ENCODE measurements around the gene CD84. TPM values are rescaled to one million over a fixed set of nuclear protein-coding genes. Genes with fewer than 3 reads are reported as not detected.
A peak's percentile ranks its signal among the peaks of the same experiment; 100 is the strongest.
"Not testable (repeated sequence)": the region's sequence is repeated elsewhere in the genome, so short reads cannot be mapped to it uniquely, and the experiment has no call there.

The CD84 gene, protein sequence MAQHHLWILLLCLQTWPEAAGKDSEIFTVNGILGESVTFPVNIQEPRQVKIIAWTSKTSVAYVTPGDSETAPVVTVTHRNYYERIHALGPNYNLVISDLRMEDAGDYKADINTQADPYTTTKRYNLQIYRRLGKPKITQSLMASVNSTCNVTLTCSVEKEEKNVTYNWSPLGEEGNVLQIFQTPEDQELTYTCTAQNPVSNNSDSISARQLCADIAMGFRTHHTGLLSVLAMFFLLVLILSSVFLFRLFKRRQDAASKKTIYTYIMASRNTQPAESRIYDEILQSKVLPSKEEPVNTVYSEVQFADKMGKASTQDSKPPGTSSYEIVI
- total RNA-seq (10 to 100 TPM; 81.5 to 83.4 TPM), polyA plus RNA-seq (10 to 100 TPM; 17.5 to 19.0 (median 18.1) TPM), total RNA-seq (44.3 to 86.4 (median 69.7) reads per million in 6 experiments)

DNA sequence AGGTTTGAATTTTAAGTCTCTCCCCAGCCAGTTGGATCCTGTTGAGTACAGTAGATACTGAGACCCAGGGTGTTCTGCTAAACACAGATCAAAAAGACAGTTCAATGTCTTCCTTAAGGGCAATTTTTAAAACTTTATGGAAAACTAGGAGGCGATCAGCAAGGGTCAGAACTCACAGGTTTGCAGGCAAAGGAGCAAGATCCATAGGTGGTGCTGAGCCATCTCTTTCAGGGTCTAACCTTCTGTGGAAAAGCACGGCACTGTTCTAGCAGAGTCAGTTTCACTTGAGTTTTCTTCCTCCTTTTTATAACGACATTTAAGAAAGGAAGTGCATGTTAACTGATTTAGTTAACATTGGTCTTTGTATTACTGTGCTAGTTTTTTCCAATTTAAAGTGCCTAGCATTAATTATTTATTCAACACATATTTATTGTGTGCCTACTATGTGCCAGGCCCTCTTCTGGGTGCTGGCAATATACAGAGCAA lies at the start of gene CD84:
Gene CD84 (minus strand): TSS at position 281 of the 486 bp plus-strand sequence. CDS start 59 bp downstream, at position 222.
- Mint-ChIP-seq H3K27ac (peak within 1 kb of the TSS; percentile 88 to 100 (median 96)), H3K4me1 (peaks cover 39 to 83% (median 79%) of the 10 kb centered on the region in 4 donors), H3K27me3 (no peaks in the 10 kb centered on the region), H3K9me3 (peaks cover 0 to 6% (median 0%) of the 10 kb centered on the region in 9 donors), H3K36me3 (peaks cover 0 to 5% (median 0%) of the 10 kb centered on the region in 3 donors), H3K4me3 (peak within 1 kb of the TSS; percentile 89 to 95 (median 93))
- POLR2A ChIA-PET: interaction anchor here (0.7 to 4.9 kb wide), 9 partner anchors 9 to 31 kb away, joined by 3 to 48 read pairs (median 8); no protein-coding TSS in a partner anchor
- peak in 3 of 10 donors; percentile 11 to 50 (median 38) for DNase-seq
- ATAC-seq: peak; percentile 47 to 63

DNA sequence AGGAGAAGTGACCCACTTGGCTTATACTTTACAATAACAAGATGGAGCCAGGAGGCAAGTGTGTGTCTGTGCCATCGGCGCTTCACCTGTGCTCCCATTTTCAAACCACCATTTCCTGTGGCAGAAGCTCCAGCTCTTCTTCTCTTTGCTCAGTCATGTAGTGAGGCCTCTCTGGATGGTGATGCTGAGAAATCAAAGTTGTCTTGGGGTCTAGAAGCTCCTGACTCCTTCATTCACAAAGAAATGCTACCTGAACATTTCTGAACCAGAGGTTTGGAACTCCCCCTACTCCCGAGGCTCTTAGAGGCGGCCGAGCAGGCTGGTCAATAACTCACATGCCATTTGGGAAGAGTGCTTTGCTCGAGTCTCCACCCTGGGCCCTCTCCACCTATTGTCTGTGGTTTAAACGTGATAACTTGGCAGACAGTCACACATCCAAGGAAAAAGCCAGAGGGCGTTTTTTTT lies 49.5 kb upstream of the CD84 start:
- Mint-ChIP-seq H3K27me3 (no peaks in the 10 kb centered on the region), H3K9me3 (peaks cover 0 to 28% (median 0%) of the 10 kb centered on the region in 9 donors), H3K27ac (peak overlapping the region; percentile 94 to 100 (median 99)), H3K4me3 (peak overlapping the region; percentile 72 to 90 (median 84)), H3K36me3 (peaks cover 0 to 3% (median under 1%) of the 10 kb centered on the region in 3 donors), H3K4me1 (peaks cover 56 to 100% (median 95%) of the 10 kb centered on the region in 4 donors)
- peak; percentile 48 to 53 for ATAC-seq
- POLR2A ChIA-PET: interaction anchor here (0.7 to 5.9 kb wide), 17 partner anchors 8 to 145 kb away, joined by 3 to 39 read pairs (median 4); partner anchors contain the start of genes CD48 and SLAMF1
- DNase-seq: peak in 6 of 10 donors; percentile 19 to 71 (median 53)

DNA sequence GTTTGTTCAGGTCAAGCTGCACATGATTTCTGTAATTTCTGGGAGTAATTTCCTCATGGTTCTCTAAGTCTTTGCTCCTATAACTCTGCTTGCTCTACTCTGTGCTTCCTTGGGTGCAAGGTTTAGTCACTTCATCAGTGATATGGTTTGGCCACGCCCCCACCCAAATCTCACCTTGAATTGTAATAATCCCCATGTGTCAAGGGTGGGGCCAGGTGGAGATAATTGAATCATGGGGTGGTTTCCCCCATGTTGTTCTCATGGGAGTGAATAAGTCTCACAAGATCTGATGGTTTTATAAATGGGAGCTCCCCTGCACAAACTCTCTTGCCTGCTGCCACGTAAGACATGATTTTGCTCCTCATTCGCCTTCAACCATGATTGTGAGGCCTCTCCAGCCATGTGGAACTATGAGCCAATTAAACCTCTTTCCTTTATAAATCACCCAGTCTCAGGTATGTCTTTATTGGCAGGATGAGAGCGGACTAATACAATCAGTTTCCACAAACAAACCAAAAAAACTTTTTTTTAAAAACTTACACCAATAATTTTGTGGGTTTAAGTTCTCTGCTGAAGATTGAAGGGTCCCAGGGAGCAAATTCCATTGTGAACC lies 48.5 kb upstream of the CD84 start:
- not testable (repeated sequence) for H3K27me3 Mint-ChIP-seq, H3K36me3 Mint-ChIP-seq, DNase-seq, ATAC-seq
- Mint-ChIP-seq H3K4me3 (peak overlapping the region in 7 of 10 donors; percentile 44 to 82 (median 59)), H3K9me3 (peaks cover 0 to 28% (median 0%) of the 10 kb centered on the region in 9 donors), H3K4me1 (peaks cover 55 to 100% (median 95%) of the 10 kb centered on the region in 4 donors), H3K27ac (peak overlapping the region; percentile 88 to 100 (median 98))
- POLR2A ChIA-PET: interaction anchor here (1.1 to 5.9 kb wide), 7 partner anchors 9 to 51 kb away, joined by 3 to 39 read pairs (median 5); partner anchors contain the start of gene SLAMF1

DNA sequence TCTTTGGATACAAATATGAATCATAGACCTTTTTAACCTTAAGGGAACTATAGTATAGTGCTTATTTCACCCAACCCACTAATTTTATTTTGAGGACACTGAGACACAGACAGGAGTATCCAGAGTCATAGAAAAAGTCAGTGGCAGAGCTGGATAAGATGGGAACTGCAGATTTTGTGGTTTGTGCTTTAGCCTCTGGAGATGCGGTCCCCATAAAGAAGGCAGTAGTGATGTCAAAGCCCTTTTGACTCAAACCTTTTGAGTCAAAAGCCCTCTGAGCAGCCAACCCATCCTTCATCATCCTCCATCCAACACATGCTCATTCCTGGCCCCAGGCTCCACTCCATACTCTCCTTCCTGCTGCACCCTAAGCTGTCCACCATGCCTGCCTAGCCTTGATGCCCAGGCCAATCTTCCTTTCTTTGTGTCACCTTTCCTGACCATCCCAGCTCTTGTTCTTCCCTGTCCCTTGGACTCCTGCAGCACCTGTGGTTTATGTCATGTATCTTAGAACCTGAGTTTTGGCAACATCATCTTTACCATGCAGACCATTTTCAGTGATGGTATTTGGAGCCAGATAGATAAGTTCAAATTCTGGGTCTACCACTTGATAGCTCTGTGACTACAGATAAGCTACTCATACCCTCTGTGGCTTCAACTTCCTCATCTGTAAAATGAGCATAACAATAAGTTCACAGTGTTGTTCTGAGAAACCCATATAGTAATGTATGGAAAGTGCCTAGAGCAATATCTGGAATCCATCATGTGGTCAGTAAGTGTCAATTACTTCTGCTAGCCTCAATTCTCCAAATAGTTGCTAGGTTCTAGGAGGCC lies 47.4 kb upstream of the CD84 start:
- no peak for ATAC-seq
- POLR2A ChIA-PET: interaction anchor here (1.1 to 5.9 kb wide), 4 partner anchors 8 to 86 kb away, joined by 3 to 39 read pairs (median 6); partner anchors contain the start of gene SLAMF1
- Mint-ChIP-seq H3K27ac (peak overlapping the region; percentile 31 to 100 (median 90)), H3K4me1 (peaks cover 57 to 100% (median 95%) of the 10 kb centered on the region in 4 donors), H3K4me3 (peak overlapping the region in 8 of 10 donors; percentile 28 to 82 (median 62)), H3K9me3 (peaks cover 0 to 28% (median 0%) of the 10 kb centered on the region in 9 donors), H3K27me3 (no peaks in the 10 kb centered on the region), H3K36me3 (peaks cover 0 to 9% (median 7%) of the 10 kb centered on the region in 3 donors)
- no peak for DNase-seq

DNA sequence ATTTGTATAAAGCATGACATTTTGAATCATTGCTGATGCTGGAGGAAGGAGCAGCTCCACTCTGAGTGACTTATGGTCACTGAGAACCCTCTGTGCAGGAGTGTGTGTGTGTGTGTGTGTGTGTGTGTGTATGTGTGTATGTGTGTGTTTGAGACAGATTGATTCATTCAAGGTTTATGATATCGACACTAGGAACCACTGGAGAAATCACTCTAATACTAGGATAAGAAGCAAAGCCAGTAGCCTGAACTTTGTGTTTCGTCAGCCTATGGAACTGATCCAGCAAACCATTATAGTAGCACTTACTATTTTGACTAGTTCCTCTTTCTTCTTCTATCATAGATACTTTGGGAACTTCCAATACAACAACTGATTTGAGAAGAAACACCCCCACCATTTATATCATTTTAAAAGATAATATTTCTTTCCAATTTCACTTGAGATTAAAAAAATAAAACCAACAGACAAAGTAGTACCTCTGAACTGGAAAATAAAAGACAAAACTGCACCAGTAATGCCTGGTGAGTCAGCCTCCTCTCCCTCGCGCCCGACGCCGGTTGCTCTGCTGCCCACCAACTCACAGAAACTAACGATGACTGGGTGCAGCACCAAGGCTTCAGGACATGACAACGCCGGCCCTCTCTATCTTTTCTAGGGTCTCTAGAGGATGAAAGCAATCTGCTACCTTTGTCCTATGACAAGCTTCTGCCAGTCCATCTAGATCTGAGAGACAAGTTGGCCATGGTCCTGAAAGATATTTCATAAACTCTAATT lies 46.6 kb upstream of the CD84 start:
- DNase-seq (no peak), ATAC-seq (no peak)
- POLR2A ChIA-PET: interaction anchor here (1.0 to 5.9 kb wide), 3 partner anchors 19 to 87 kb away, joined by 3 to 39 read pairs (median 4); partner anchors contain the start of gene SLAMF1

DNA sequence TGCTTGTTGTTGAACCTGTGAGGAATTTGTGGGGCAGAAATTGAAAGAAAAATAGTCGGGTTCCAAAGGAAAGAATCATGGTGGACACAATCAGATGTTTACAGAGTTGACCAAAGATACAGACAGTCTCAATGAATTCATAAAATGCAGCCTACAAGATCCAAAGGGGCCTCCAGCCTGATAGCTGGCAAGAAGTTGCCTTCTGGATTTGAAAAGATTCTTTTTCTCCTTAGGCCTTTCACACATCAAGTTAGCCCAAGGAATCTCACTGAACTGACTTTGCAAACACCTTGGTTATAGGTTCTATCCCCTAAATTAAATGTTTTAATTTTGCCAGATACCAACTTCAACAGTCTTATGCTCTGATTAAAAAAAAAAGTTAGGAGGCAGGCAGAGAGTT lies 46.0 kb upstream of the CD84 start:
- POLR2A ChIA-PET: interaction anchor here (1.0 kb wide), 1 partner anchor 18 kb away, joined by 4 read pairs; no protein-coding TSS in a partner anchor
- Mint-ChIP-seq H3K4me3 (peak overlapping the region in 2 of 10 donors; percentile 0 to 6), H3K4me1 (peaks cover 47 to 96% (median 87%) of the 10 kb centered on the region in 4 donors), H3K36me3 (peaks cover 0 to 13% (median 7%) of the 10 kb centered on the region in 3 donors), H3K9me3 (peaks cover 0 to 20% (median 0%) of the 10 kb centered on the region in 9 donors), H3K27ac (peak overlapping the region in 7 of 10 donors; percentile 2 to 100 (median 61)), H3K27me3 (no peaks in the 10 kb centered on the region)
- DNase-seq (no peak), ATAC-seq (no peak)

More for the DNA sequence above, 46.6 kb upstream of the CD84 start:
- H3K4me1 Mint-ChIP-seq: peaks cover 53 to 100% (median 93%) of the 10 kb centered on the region in 4 donors
- H3K9me3 Mint-ChIP-seq: peaks cover 0 to 20% (median 0%) of the 10 kb centered on the region in 9 donors
- H3K27me3 Mint-ChIP-seq: no peaks in the 10 kb centered on the region
- peak overlapping the region; percentile 29 to 100 (median 84) for H3K27ac Mint-ChIP-seq
- peak overlapping the region in 6 of 10 donors; percentile 3 to 57 (median 40) for H3K4me3 Mint-ChIP-seq
- H3K36me3 Mint-ChIP-seq: peaks cover 0 to 13% (median 7%) of the 10 kb centered on the region in 3 donors

DNA sequence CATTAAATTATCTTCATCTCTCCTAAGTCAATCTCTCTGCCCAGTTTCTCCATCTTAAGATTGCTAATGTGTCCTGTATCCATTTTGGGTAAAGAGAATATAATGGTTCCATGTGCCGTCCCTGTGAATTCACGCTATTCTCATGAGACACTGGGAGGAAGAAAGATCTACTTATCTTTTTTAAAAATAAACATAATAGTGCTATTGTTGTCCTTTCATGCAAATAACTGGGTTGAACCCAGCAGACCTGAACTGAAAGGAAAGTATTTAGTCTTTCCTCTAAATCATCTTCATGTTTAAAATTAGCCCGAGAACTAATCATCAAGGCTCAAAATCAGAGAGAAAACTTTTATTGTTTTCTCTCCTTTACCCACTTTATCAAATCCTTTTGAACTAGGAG lies 45.2 kb upstream of the CD84 start:
- Mint-ChIP-seq H3K36me3 (peaks cover 0 to 16% (median 7%) of the 10 kb centered on the region in 3 donors), H3K4me3 (peak overlapping the region in 3 of 10 donors; percentile 3 to 57 (median 30)), H3K9me3 (peaks cover 0 to 22% (median 0%) of the 10 kb centered on the region in 9 donors), H3K27me3 (no peaks in the 10 kb centered on the region), H3K4me1 (peaks cover 42 to 92% (median 79%) of the 10 kb centered on the region in 4 donors), H3K27ac (peak overlapping the region in 6 of 10 donors; percentile 17 to 100 (median 44))
- POLR2A ChIA-PET: interaction anchor here (1.0 kb wide), 1 partner anchor 18 kb away, joined by 4 read pairs; no protein-coding TSS in a partner anchor
- DNase-seq (no peak), ATAC-seq (no peak)

DNA sequence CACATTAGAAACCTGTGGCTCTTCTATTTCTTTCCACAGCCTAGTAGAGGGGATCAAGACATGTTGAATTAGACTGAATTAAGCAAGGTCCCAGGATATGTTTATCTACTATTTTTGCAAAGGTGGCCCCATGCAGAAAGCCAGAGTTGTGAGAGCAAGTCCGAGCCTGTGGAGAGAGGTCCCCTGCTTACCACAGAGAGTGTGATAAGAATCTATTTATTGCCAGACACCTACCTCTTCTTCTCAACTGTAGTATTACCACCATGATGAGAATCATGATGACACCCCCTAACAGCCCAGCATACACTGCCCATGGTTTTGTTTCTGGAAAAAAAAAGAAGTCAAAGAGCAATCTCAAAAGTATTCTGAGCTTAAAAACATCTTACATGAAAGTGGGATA lies 44.6 kb upstream of the CD84 start:
- peaks cover 0 to 21% (median 9%) of the 10 kb centered on the region in 3 donors for H3K36me3 Mint-ChIP-seq
- POLR2A ChIA-PET: no interaction called here
- DNase-seq (no peak), ATAC-seq (no peak)
- peak overlapping the region in 8 of 10 donors; percentile 14 to 100 (median 64) for H3K27ac Mint-ChIP-seq
- peaks cover 0 to 28% (median 0%) of the 10 kb centered on the region in 9 donors for H3K9me3 Mint-ChIP-seq
- H3K4me1 Mint-ChIP-seq: peaks cover 45 to 90% (median 79%) of the 10 kb centered on the region in 4 donors
- no peaks in the 10 kb centered on the region for H3K27me3 Mint-ChIP-seq
- H3K4me3 Mint-ChIP-seq: peak overlapping the region in 1 of 10 donors; percentile 29

DNA sequence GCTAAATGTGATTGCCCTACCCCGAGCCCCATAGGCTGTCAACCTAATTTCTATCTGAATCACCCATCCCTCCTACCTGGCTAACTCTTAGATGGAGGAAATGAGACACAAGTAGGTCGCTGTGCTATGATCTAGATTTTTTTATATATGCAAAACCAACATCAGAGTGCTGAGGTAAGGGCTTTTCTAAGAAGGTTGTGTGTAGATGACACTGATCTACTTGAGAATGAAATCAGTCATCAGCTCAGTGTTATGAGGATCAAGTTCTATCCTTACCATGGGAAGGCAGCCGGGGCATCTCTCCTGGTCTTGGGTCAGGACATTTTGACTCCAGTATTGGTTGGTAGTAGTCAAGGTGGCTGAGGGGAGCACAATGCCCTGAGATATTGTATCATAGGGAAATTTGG lies 43.9 kb upstream of the CD84 start:
- ATAC-seq (peak; percentile 33 to 66), DNase-seq (no peak)
- peaks cover 0 to 22% (median 11%) of the 10 kb centered on the region in 3 donors for H3K36me3 Mint-ChIP-seq
- H3K27ac Mint-ChIP-seq: peak overlapping the region in 8 of 10 donors; percentile 64 to 94 (median 74)
- no peaks in the 10 kb centered on the region for H3K27me3 Mint-ChIP-seq
- H3K4me3 Mint-ChIP-seq: peak overlapping the region in 5 of 10 donors; percentile 10 to 64 (median 44)
- POLR2A ChIA-PET: interaction anchor here (0.6 to 1.6 kb wide), 2 partner anchors 22 to 71 kb away, joined by 3 to 4 read pairs; no protein-coding TSS in a partner anchor
- peaks cover 0 to 24% (median 0%) of the 10 kb centered on the region in 9 donors for H3K9me3 Mint-ChIP-seq
- H3K4me1 Mint-ChIP-seq: peaks cover 44 to 88% (median 78%) of the 10 kb centered on the region in 4 donors

DNA sequence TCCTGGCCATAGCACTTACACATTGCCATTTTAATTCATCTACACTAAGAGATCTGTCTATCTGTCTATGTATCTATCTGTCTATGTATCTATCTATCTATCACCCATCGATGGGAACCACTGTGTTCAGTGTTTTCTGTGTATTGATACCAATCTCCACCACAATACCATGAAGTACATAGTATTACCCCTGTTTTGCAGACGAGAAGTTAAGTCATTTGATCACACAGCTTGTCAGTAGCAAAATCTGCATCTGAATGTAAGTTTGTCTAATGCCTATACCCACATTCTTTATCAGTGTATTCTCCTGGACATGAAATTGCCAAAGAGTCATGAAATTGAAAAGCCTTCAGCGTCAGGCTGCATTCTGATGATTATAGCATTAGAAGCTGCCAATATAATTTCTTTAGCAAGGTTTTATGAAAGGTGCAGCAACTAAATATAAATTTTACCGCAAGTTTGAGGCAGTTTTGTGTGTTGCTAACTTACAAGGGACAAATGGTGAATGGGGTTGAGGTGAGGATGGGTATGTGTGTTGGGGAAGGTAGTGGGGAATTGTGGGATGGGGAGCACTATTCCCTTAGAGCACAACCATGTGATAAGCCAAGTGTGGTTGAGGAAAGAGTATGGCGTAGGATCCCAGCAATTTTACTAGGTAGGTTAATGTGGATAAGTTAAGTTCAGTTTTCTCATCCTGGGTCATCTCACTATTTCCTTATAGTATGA lies 43.4 kb upstream of the CD84 start:
- Mint-ChIP-seq H3K9me3 (peaks cover 0 to 19% (median 0%) of the 10 kb centered on the region in 9 donors), H3K36me3 (peaks cover 0 to 27% (median 11%) of the 10 kb centered on the region in 3 donors), H3K27me3 (no peaks in the 10 kb centered on the region), H3K4me1 (peaks cover 43 to 88% (median 77%) of the 10 kb centered on the region in 4 donors), H3K4me3 (peak overlapping the region in 1 of 10 donors; percentile 11), H3K27ac (peak overlapping the region in 5 of 10 donors; percentile 11 to 94 (median 64))
- no peak for ATAC-seq
- POLR2A ChIA-PET: interaction anchor here (0.6 to 1.6 kb wide), 3 partner anchors 23 to 71 kb away, joined by 3 to 7 read pairs (median 4); partner anchors contain the start of gene SLAMF1
- DNase-seq: no peak
